LHCN-M2 (cell line): Measurements from ENCODE around the gene ELOVL1. TPM values are rescaled to one million over a fixed set of nuclear protein-coding genes. Genes with fewer than 3 reads are reported as not detected.
"Not testable (repeated sequence)": the region's sequence is repeated elsewhere in the genome, so short reads cannot be mapped to it uniquely, and the experiment has no call there.

ENCODE experiments used
- DNase-seq: peaks from one replicate; pipeline ENCODE4 v3.0.0-alpha.2; 2012; ENCODE audit warnings: low read depth
- polyA plus RNA-seq: library from polyadenylated mRNA; unstranded; fragments of >200 nt; gene quantifications from one replicate; pipeline ENCODE4 v1.2.1, GENCODE V29; 2012; ENCODE audit warnings: missing spikeins
- total RNA-seq: library from RNA; depleted of rRNA; stranded (reverse); fragments of >200 nt; gene quantifications from 2 replicates; pipeline ENCODE4 v1.2.3, GENCODE V29; 2014; rRNA removed

The ELOVL1 gene
- total RNA-seq = 84.8 and 88.4 TPM in 2 replicates
- polyA plus RNA-seq = 179 TPM

- DNase-seq = peak; percentile 81
Measured at GRCh38 chr1:43367904-43368645, at the start of gene ELOVL1. ELOVL1 (minus strand) TSS chr1:43368011; CDS start chr1:43365609, 2,402 bp downstream.

GRCh38 chr1:43415901-43416300 is 48.1 kb upstream of the ELOVL1 start:
- DNase-seq = no peak

GRCh38 chr1:43414634-43415223 is 46.9 kb upstream of the ELOVL1 start:
- peak; percentile 42 for DNase-seq

GRCh38 chr1:43413426-43413825 is 45.6 kb upstream of the ELOVL1 start:
- not testable (repeated sequence) for DNase-seq

GRCh38 chr1:43410571-43410970 is 42.8 kb upstream of the ELOVL1 start:
- no peak for DNase-seq

GRCh38 chr1:43405876-43406234 is 38.0 kb upstream of the ELOVL1 start:
- DNase-seq = no peak

- DNase-seq = no peak
Measured at GRCh38 chr1:43405219-43405875, 37.5 kb upstream of the ELOVL1 start.

- no peak for DNase-seq
Measured at GRCh38 chr1:43404353-43404752, 36.5 kb upstream of the ELOVL1 start.

GRCh38 chr1:43402089-43402865 is 34.5 kb upstream of the ELOVL1 start:
- no peak for DNase-seq

GRCh38 chr1:43400441-43400840 is 32.6 kb upstream of the ELOVL1 start:
- not testable (repeated sequence) for DNase-seq

GRCh38 chr1:43398227-43398626 is 30.4 kb upstream of the ELOVL1 start:
- DNase-seq = no peak

- no peak for DNase-seq
Measured at GRCh38 chr1:43396059-43396458, 28.2 kb upstream of the ELOVL1 start.

- DNase-seq = no peak
Measured at GRCh38 chr1:43395523-43395922, 27.7 kb upstream of the ELOVL1 start.

- DNase-seq = no peak
Measured at GRCh38 chr1:43392702-43393101, 24.9 kb upstream of the ELOVL1 start.

- DNase-seq = peak; percentile 89
Measured at GRCh38 chr1:43389326-43390313, 21.8 kb upstream of the ELOVL1 start, which contains the start of the genes MED8 and SZT2. MED8 (minus strand) TSS chr1:43389800; CDS start chr1:43389764, 36 bp downstream. SZT2 (plus strand) TSS chr1:43389899; CDS start chr1:43389969, 70 bp downstream.

GRCh38 chr1:43388613-43389012 is 20.8 kb upstream of the ELOVL1 start:
- no peak for DNase-seq

- DNase-seq = no peak
Measured at GRCh38 chr1:43387976-43388599, 20.3 kb upstream of the ELOVL1 start.

- no peak for DNase-seq
Measured at GRCh38 chr1:43386676-43387075, 18.9 kb upstream of the ELOVL1 start.

- DNase-seq = peak; percentile 47
Measured at GRCh38 chr1:43383449-43383848, 15.6 kb upstream of the ELOVL1 start.
